GM21390 (cell line): ENCODE measurements around the gene ANKRD12.
A peak's percentile ranks its signal among the peaks of the same experiment; 100 is the strongest.
"Not testable (repeated sequence)": the region's sequence is repeated elsewhere in the genome, so short reads cannot be mapped to it uniquely, and the experiment has no call there.

Source experiments
- ATAC-seq: cut with Tn5 transposase; IDR thresholded peaks from one replicate; pipeline ENCODE4 v1.9.1; 2021; ENCODE audit not compliant: unreplicated experiment

The ANKRD12 gene

GRCh38 chr18:9140381-9140780 is 3.8 kb downstream of the ANKRD12 start:
- no peak for ATAC-seq

GRCh38 chr18:9140984-9141383 is 4.4 kb downstream of the ANKRD12 start:
- no peak for ATAC-seq

- no peak for ATAC-seq
These were observed 9.6 kb downstream of the ANKRD12 start for GRCh38 chr18:9146224-9146623.

- ATAC-seq, result peak; percentile 55
These were observed 11.0 kb downstream of the ANKRD12 start for GRCh38 chr18:9147440-9148202.

- ATAC-seq, result no peak
These were observed 11.6 kb downstream of the ANKRD12 start for GRCh38 chr18:9148203-9148552.

- ATAC-seq, result no peak
These were observed 13.5 kb downstream of the ANKRD12 start for GRCh38 chr18:9150121-9150520.

GRCh38 chr18:9153256-9153655 is 16.7 kb downstream of the ANKRD12 start:
- no peak for ATAC-seq

- ATAC-seq, result no peak
These were observed 20.1 kb downstream of the ANKRD12 start for GRCh38 chr18:9156604-9157249.

- no peak for ATAC-seq
These were observed 21.2 kb downstream of the ANKRD12 start for GRCh38 chr18:9157806-9158205.

GRCh38 chr18:9160014-9160413 is 23.4 kb downstream of the ANKRD12 start:
- ATAC-seq, result no peak

- ATAC-seq, result not testable (repeated sequence)
These were observed 26.1 kb downstream of the ANKRD12 start for GRCh38 chr18:9162663-9163062.

GRCh38 chr18:9164149-9164548 is 27.6 kb downstream of the ANKRD12 start:
- ATAC-seq, result not testable (repeated sequence)

GRCh38 chr18:9165883-9166282 is 29.3 kb downstream of the ANKRD12 start:
- ATAC-seq, result not testable (repeated sequence)

- ATAC-seq, result not testable (repeated sequence)
These were observed 32.9 kb downstream of the ANKRD12 start for GRCh38 chr18:9169515-9169914.

- not testable (repeated sequence) for ATAC-seq
These were observed 35.3 kb downstream of the ANKRD12 start for GRCh38 chr18:9171919-9172318.

GRCh38 chr18:9172506-9173127 is 36.0 kb downstream of the ANKRD12 start:
- ATAC-seq, result no peak

GRCh38 chr18:9173770-9174233 is 37.2 kb downstream of the ANKRD12 start:
- no peak for ATAC-seq

- no peak for ATAC-seq
These were observed 37.7 kb downstream of the ANKRD12 start for GRCh38 chr18:9174302-9174701.

- no peak for ATAC-seq
These were observed 38.5 kb downstream of the ANKRD12 start for GRCh38 chr18:9175115-9175514.

GRCh38 chr18:9177031-9177430 is 40.5 kb downstream of the ANKRD12 start:
- no peak for ATAC-seq

- no peak for ATAC-seq
These were observed 40.9 kb downstream of the ANKRD12 start for GRCh38 chr18:9177466-9177865.

GRCh38 chr18:9178557-9178956 is 42.0 kb downstream of the ANKRD12 start:
- ATAC-seq, result no peak
